DMS 273 (cell line): ENCODE measurements around the gene AOPEP.

ENCODE experiments used
- DNase-seq: peaks from one replicate; lab custom pipeline; 2025; ENCODE audit not compliant: unreplicated experiment; lab: John Stamatoyannopoulos, UW

AOPEP gene

GRCh38 chr9:95028853-95029219 is 302.3 kb downstream of the AOPEP start:
- no peak for DNase-seq

GRCh38 chr9:95029288-95029687 is 302.8 kb downstream of the AOPEP start:
- DNase-seq: no peak

GRCh38 chr9:95029720-95030119 is 303.2 kb downstream of the AOPEP start:
- DNase-seq: no peak

GRCh38 chr9:95030344-95030743 is 303.8 kb downstream of the AOPEP start:
- no peak for DNase-seq

GRCh38 chr9:95030920-95031642 is 304.6 kb downstream of the AOPEP start:
- DNase-seq: no peak

GRCh38 chr9:95031711-95032461 is 305.4 kb downstream of the AOPEP start:
- no peak for DNase-seq

GRCh38 chr9:95032580-95033341 is 306.3 kb downstream of the AOPEP start:
- DNase-seq: no peak

GRCh38 chr9:95035846-95036245 is 309.3 kb downstream of the AOPEP start:
- DNase-seq: no peak

- no peak for DNase-seq
Measured at GRCh38 chr9:95036676-95037075, 310.2 kb downstream of the AOPEP start.

GRCh38 chr9:95037789-95038521 is 311.5 kb downstream of the AOPEP start:
- no peak for DNase-seq

GRCh38 chr9:95038666-95039065 is 312.2 kb downstream of the AOPEP start:
- DNase-seq: no peak

GRCh38 chr9:95040106-95040505 is 313.6 kb downstream of the AOPEP start:
- no peak for DNase-seq

GRCh38 chr9:95043826-95044225 is 317.3 kb downstream of the AOPEP start:
- peak; percentile 12 for DNase-seq

- no peak for DNase-seq
Measured at GRCh38 chr9:95044731-95045508, 318.4 kb downstream of the AOPEP start.

GRCh38 chr9:95045751-95046150 is 319.3 kb downstream of the AOPEP start:
- DNase-seq: no peak

GRCh38 chr9:95047452-95048224 is 321.1 kb downstream of the AOPEP start:
- peak; percentile 15 for DNase-seq

GRCh38 chr9:95048225-95049087 is 322.0 kb downstream of the AOPEP start:
- DNase-seq: peak; percentile 67

- peak; percentile 21 for DNase-seq
Measured at GRCh38 chr9:95049761-95050160, 323.3 kb downstream of the AOPEP start.
